ENCODE data around the gene ABCC2. TPM values are rescaled to one million over a fixed set of nuclear protein-coding genes. Genes with fewer than 3 reads are reported as not detected.

ABCC2 gene
- total and polyA plus RNA-seq, 2 experiments from 2014 or later, result 0.45 to 2.4 TPM

GRCh38 chr10:99814143-99814542, 31.7 kb downstream of the ABCC2 start (continued):
- TF ChIP-seq, protein P1, sequence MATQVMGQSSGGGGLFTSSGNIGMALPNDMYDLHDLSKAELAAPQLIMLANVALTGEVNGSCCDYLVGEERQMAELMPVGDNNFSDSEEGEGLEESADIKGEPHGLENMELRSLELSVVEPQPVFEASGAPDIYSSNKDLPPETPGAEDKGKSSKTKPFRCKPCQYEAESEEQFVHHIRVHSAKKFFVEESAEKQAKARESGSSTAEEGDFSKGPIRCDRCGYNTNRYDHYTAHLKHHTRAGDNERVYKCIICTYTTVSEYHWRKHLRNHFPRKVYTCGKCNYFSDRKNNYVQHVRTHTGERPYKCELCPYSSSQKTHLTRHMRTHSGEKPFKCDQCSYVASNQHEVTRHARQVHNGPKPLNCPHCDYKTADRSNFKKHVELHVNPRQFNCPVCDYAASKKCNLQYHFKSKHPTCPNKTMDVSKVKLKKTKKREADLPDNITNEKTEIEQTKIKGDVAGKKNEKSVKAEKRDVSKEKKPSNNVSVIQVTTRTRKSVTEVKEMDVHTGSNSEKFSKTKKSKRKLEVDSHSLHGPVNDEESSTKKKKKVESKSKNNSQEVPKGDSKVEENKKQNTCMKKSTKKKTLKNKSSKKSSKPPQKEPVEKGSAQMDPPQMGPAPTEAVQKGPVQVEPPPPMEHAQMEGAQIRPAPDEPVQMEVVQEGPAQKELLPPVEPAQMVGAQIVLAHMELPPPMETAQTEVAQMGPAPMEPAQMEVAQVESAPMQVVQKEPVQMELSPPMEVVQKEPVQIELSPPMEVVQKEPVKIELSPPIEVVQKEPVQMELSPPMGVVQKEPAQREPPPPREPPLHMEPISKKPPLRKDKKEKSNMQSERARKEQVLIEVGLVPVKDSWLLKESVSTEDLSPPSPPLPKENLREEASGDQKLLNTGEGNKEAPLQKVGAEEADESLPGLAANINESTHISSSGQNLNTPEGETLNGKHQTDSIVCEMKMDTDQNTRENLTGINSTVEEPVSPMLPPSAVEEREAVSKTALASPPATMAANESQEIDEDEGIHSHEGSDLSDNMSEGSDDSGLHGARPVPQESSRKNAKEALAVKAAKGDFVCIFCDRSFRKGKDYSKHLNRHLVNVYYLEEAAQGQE (IDR thresholded peaks at IDR 0.05; ENCODE audit: unreplicated experiment), result no peak
- no peak for TF ChIP-seq ETS1 (IDR thresholded peaks at IDR 0.05)
- no peak for TF ChIP-seq JUNB (IDR thresholded peaks at IDR 0.05; ENCODE audit: unreplicated experiment)

GRCh38 chr10:99815621-99816020, 33.2 kb downstream of the ABCC2 start:
- Histone ChIP-seq H3K27me3 (ENCODE audit: insufficient read depth) (no peaks in the 10 kb centered on the region), H3K4me3 (no peak overlapping the region), H3K4me2 (no peak overlapping the region), H3K9me2 (ENCODE audit: insufficient read depth) (0 out of 2 replicates have a peak, but pooled peaks cover 6% of the 10 kb centered on the region), H3K36me3 (ENCODE audit: insufficient read depth) (no peaks in the 10 kb centered on the region), H3F3A (replicated peaks; ENCODE audit: low read depth) (0 out of 2 replicates have a peak, but pooled peaks cover 4% of the 10 kb centered on the region), H2AFZ (no peak overlapping the region), H3K4me1 (ENCODE audit: insufficient read depth) (no peaks in the 10 kb centered on the region), H3K79me2 (replicated peaks; ENCODE audit: insufficient read depth) (no peaks in the 10 kb centered on the region), H4K20me1 (replicated peaks; ENCODE audit: insufficient read depth) (no peaks in the 10 kb centered on the region), H3K27ac (ENCODE audit: low read depth) (no peak overlapping the region)
- Mint-ChIP-seq H3K4me3 (no peak overlapping the region), H3K4me1 (peaks cover 4% of the 10 kb centered on the region; the same call in 1 of the 3 replicates), H3K27me3 (ENCODE audit: insufficient read depth, low read depth, poor library complexity) (peaks cover 4% of the 10 kb centered on the region), H3K36me3 (ENCODE audit: low read depth) (peaks cover 3% of the 10 kb centered on the region; the same call in 2 of the 3 replicates), H3K27ac (no peak overlapping the region), H3K9me3 (peaks cover 12% of the 10 kb centered on the region)
- no peak for DNase-seq (ENCODE audit: low spot score)
- no peak for ATAC-seq
- TF ChIP-seq EZH2 (IDR thresholded peaks at IDR 0.05; ENCODE audit: low read depth, unreplicated experiment), result no peak
- TF ChIP-seq ZNF114 (CRISPR knock-in tag; IDR thresholded peaks at IDR 0.05), result no peak
- TF ChIP-seq POLR2AphosphoS5 (IDR thresholded peaks at IDR 0.05; ENCODE audit: low read depth), result no peak
- TF ChIP-seq, protein P2, sequence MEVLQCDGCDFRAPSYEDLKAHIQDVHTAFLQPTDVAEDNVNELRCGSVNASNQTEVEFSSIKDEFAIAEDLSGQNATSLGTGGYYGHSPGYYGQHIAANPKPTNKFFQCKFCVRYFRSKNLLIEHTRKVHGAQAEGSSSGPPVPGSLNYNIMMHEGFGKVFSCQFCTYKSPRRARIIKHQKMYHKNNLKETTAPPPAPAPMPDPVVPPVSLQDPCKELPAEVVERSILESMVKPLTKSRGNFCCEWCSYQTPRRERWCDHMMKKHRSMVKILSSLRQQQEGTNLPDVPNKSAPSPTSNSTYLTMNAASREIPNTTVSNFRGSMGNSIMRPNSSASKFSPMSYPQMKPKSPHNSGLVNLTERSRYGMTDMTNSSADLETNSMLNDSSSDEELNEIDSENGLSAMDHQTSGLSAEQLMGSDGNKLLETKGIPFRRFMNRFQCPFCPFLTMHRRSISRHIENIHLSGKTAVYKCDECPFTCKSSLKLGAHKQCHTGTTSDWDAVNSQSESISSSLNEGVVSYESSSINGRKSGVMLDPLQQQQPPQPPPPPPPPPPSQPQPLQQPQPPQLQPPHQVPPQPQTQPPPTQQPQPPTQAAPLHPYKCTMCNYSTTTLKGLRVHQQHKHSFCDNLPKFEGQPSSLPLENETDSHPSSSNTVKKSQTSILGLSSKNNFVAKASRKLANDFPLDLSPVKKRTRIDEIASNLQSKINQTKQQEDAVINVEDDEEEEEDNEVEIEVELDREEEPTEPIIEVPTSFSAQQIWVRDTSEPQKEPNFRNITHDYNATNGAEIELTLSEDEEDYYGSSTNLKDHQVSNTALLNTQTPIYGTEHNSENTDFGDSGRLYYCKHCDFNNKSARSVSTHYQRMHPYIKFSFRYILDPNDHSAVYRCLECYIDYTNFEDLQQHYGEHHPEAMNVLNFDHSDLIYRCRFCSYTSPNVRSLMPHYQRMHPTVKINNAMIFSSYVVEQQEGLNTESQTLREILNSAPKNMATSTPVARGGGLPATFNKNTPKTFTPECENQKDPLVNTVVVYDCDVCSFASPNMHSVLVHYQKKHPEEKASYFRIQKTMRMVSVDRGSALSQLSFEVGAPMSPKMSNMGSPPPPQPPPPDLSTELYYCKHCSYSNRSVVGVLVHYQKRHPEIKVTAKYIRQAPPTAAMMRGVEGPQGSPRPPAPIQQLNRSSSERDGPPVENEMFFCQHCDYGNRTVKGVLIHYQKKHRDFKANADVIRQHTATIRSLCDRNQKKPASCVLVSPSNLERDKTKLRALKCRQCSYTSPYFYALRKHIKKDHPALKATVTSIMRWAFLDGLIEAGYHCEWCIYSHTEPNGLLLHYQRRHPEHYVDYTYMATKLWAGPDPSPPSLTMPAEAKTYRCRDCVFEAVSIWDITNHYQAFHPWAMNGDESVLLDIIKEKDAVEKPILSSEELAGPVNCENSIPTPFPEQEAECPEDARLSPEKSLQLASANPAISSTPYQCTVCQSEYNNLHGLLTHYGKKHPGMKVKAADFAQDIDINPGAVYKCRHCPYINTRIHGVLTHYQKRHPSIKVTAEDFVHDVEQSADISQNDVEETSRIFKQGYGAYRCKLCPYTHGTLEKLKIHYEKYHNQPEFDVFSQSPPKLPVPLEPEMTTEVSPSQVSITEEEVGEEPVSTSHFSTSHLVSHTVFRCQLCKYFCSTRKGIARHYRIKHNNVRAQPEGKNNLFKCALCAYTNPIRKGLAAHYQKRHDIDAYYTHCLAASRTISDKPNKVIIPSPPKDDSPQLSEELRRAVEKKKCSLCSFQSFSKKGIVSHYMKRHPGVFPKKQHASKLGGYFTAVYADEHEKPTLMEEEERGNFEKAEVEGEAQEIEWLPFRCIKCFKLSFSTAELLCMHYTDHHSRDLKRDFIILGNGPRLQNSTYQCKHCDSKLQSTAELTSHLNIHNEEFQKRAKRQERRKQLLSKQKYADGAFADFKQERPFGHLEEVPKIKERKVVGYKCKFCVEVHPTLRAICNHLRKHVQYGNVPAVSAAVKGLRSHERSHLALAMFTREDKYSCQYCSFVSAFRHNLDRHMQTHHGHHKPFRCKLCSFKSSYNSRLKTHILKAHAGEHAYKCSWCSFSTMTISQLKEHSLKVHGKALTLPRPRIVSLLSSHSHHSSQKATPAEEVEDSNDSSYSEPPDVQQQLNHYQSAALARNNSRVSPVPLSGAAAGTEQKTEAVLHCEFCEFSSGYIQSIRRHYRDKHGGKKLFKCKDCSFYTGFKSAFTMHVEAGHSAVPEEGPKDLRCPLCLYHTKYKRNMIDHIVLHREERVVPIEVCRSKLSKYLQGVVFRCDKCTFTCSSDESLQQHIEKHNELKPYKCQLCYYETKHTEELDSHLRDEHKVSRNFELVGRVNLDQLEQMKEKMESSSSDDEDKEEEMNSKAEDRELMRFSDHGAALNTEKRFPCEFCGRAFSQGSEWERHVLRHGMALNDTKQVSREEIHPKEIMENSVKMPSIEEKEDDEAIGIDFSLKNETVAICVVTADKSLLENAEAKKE (CRISPR knock-in tag; IDR thresholded peaks at IDR 0.05), result no peak
- TF ChIP-seq NANOG (IDR thresholded peaks at IDR 0.05; ENCODE audit: borderline replicate concordance), result no peak
- TF ChIP-seq CTCF (conservative IDR thresholded peaks at IDR 0.05; ENCODE audit: low read depth in 2 of 2), result no peak
- TF ChIP-seq EZH2phosphoT487 (IDR thresholded peaks at IDR 0.05; ENCODE audit: unreplicated experiment), result no peak
- TF ChIP-seq JUNB (IDR thresholded peaks at IDR 0.05; ENCODE audit: unreplicated experiment), result no peak
- no peak for TF ChIP-seq ZNF331 (CRISPR knock-in tag; IDR thresholded peaks at IDR 0.05; ENCODE audit: low read depth)
- no peak for TF ChIP-seq CREB1 (CRISPR knock-in tag; IDR thresholded peaks at IDR 0.05; ENCODE audit: low read depth)

All from GM23338 (cell line).